OCI-LY1 (cell line): ENCODE results near the gene HEXIM1.

ENCODE experiments used
- H2AFZ ChIP-seq: fragments of 200-600 bp; sonication (generic), shearing (Covaris generic); 2 replicates; pipeline ENCODE4 v1.6.0; 2014; ENCODE audit warnings: antibody characterized with exemption, mild to moderate bottlenecking, low read length
- H3F3A ChIP-seq: fragments of 200-600 bp; sonication (generic), shearing (Covaris generic); 2 replicates; pipeline ENCODE4 v1.6.0; 2014; ENCODE audit warnings: mild to moderate bottlenecking, antibody characterized with exemption, low read length, moderate library complexity; ENCODE audit not compliant: insufficient read depth
- H3K27ac ChIP-seq: fragments of 200-600 bp; sonication (generic); 2 replicates; pipeline ENCODE4 v1.5.1; 2014; ENCODE audit warnings: low read length, mixed run types, mild to moderate bottlenecking, low read depth; ENCODE audit not compliant: poor library complexity, severe bottlenecking
- H3K27me3 ChIP-seq: fragments of 200-600 bp; sonication (generic); 2 replicates; pipeline ENCODE4 v1.6.0; 2014; ENCODE audit warnings: antibody characterized with exemption, mild to moderate bottlenecking, low read length, moderate library complexity; ENCODE audit not compliant: insufficient read depth
- H3K36me3 ChIP-seq: fragments of 200-600 bp; sonication (generic); 2 replicates; pipeline ENCODE4 v1.6.1; 2014; ENCODE audit warnings: mild to moderate bottlenecking, antibody characterized with exemption, low read length, moderate library complexity, mixed read lengths; ENCODE audit not compliant: insufficient read depth
- H3K4me1 ChIP-seq: fragments of 200-600 bp; sonication (generic); 2 replicates; pipeline ENCODE4 v1.5.1; 2014; ENCODE audit warnings: mild to moderate bottlenecking, low read length, moderate library complexity; ENCODE audit not compliant: insufficient read depth, severe bottlenecking
- H3K4me2 ChIP-seq: fragments of 200-600 bp; sonication (generic), shearing (Covaris generic); 2 replicates; pipeline ENCODE4 v1.6.1; 2014; ENCODE audit warnings: low read length
- H3K4me3 ChIP-seq: fragments of 200-600 bp; sonication (generic); 2 replicates; pipeline ENCODE4 v1.5.1; 2014; ENCODE audit warnings: low read length, low read depth, mild to moderate bottlenecking, mixed read lengths; ENCODE audit not compliant: poor library complexity, severe bottlenecking
- H3K79me2 ChIP-seq: fragments of 200-600 bp; shearing (Covaris generic); 2 replicates; pipeline ENCODE4 v1.6.1; 2016; ENCODE audit warnings: mixed run types, low read length, mixed read lengths; ENCODE audit not compliant: insufficient read depth
- H3K9ac ChIP-seq: fragments of 200-600 bp; sonication (generic), shearing (Covaris generic); 2 replicates; pipeline ENCODE4 v1.6.1; 2014; ENCODE audit warnings: mild to moderate bottlenecking, low read length, mixed read lengths
- H3K9me2 ChIP-seq: fragments of 200-600 bp; sonication (generic), shearing (Covaris generic); 2 replicates; pipeline ENCODE4 v1.6.1; 2014; ENCODE audit warnings: low read depth, mild to moderate bottlenecking, low read length, mixed read lengths
- H3K9me3 ChIP-seq: fragments of 200-600 bp; shearing (Covaris generic); 2 replicates; pipeline ENCODE4 v1.6.1; 2014; ENCODE audit warnings: low read length, mixed read lengths
- H4K20me1 ChIP-seq: fragments of 200-600 bp; sonication (generic), shearing (Covaris generic); 2 replicates; pipeline ENCODE4 v1.6.0; 2016; ENCODE audit warnings: mild to moderate bottlenecking, low read length; ENCODE audit not compliant: insufficient read depth
- EZH2 ChIP-seq: fragments of 200-600 bp; sonication (generic), shearing (Covaris generic); IDR thresholded peaks from 2 replicates; pipeline ENCODE4 v1.8.0; 2017; ENCODE audit warnings: borderline replicate concordance, mixed run types, mild to moderate bottlenecking, antibody characterized with exemption, low read length, moderate library complexity, mixed read lengths
- TF ChIP-seq, protein P1 (sequence below): fragments of 200-600 bp; sonication (generic), shearing (Covaris generic); IDR thresholded peaks from 2 replicates; pipeline ENCODE4 v1.5.1; 2017; ENCODE audit warnings: mild to moderate bottlenecking, antibody characterized with exemption, low read length, moderate library complexity, mixed read lengths

Gene HEXIM1

DNA sequence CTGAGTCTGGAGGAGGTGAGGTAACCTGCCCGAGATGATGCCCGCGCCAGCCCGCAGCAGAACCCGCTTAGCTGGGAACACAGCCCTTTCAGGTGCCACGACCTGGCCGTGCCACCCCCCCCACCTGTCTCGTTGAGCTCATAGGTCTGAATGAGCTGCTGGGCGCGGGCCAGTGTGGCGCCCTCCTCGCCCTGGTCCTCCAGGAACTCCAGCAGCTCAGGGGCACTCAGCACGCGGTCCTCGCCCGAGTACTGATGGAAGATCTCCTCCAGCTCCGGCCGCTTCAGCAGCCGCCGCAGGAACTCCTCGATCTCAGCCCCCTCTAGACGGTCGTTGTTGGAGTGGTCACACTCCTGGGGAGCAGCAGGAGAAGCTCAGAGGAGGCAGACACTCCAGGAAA lies 29.6 kb upstream of the HEXIM1 start:
- no peaks in the 10 kb centered on the region for H3F3A ChIP-seq
- no peaks in the 10 kb centered on the region for H4K20me1 ChIP-seq
- no peak overlapping the region for H3K4me2 ChIP-seq
- TF ChIP-seq, protein P1, sequence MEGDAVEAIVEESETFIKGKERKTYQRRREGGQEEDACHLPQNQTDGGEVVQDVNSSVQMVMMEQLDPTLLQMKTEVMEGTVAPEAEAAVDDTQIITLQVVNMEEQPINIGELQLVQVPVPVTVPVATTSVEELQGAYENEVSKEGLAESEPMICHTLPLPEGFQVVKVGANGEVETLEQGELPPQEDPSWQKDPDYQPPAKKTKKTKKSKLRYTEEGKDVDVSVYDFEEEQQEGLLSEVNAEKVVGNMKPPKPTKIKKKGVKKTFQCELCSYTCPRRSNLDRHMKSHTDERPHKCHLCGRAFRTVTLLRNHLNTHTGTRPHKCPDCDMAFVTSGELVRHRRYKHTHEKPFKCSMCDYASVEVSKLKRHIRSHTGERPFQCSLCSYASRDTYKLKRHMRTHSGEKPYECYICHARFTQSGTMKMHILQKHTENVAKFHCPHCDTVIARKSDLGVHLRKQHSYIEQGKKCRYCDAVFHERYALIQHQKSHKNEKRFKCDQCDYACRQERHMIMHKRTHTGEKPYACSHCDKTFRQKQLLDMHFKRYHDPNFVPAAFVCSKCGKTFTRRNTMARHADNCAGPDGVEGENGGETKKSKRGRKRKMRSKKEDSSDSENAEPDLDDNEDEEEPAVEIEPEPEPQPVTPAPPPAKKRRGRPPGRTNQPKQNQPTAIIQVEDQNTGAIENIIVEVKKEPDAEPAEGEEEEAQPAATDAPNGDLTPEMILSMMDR = no peak
- no peak for TF ChIP-seq EZH2
- no peaks in the 10 kb centered on the region for H3K79me2 ChIP-seq
- H3K36me3 ChIP-seq = no peaks in the 10 kb centered on the region
- H2AFZ ChIP-seq = no peak overlapping the region
- no peaks in the 10 kb centered on the region for H3K9me2 ChIP-seq
- H3K9ac ChIP-seq = no peak overlapping the region
- no peaks in the 10 kb centered on the region for H3K9me3 ChIP-seq
- H3K4me1 ChIP-seq = no peaks in the 10 kb centered on the region
- no peak overlapping the region for H3K4me3 ChIP-seq
- no peak overlapping the region for H3K27ac ChIP-seq
- H3K27me3 ChIP-seq = peaks cover 12% of the 10 kb centered on the region; the same call in 1 of the 2 replicates

DNA sequence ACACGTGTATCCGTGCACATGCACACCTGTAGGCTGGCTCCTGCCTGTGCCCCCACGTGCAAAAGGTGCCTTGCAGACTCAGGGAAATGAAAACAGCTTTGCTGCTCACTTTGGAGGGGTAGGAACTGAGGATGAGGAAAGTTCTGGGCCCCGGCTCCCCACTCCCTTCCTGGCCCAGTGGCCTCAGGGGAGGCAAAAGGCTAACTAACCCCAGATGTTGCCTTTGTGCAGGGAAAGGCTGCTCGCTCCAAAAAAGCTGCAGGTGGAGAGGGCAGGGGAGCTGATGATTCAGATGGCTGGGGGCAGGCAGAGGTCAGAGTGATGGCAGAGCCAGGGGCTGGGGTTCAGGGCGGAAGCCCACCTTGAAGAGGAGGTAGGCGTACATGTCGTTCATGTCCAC lies 28.3 kb upstream of the HEXIM1 start:
- TF ChIP-seq EZH2 = no peak
- TF ChIP-seq, protein P1 = no peak
- H3K4me3 ChIP-seq = no peak overlapping the region
- H3K9me2 ChIP-seq = no peaks in the 10 kb centered on the region

DNA sequence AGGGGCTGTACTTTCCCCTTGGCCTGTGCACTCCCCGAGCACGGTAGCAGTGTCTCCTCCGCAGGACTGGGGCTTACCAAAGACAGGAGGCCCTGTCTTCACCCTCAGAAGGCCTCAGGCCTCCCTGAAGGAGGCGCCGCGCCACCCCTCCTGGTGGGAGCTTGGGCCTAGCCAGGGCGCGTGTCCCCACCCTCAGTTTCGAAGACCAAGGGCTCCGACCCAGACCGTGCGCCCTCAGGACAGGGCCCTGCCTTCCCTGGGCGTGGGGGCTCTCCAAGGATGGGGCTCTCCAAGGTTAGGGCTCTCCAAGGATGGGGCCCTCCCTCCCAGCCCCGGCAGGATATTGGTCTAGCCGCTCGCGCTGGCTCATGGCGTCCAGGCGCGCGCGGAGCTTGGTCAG lies 27.7 kb upstream of the HEXIM1 start:
- H3K36me3 ChIP-seq = no peaks in the 10 kb centered on the region
- TF ChIP-seq, protein P1 = no peak
- TF ChIP-seq EZH2 = no peak
- no peak overlapping the region for H3K27ac ChIP-seq
- H3K9me3 ChIP-seq = no peaks in the 10 kb centered on the region
- no peaks in the 10 kb centered on the region for H3K9me2 ChIP-seq
- H3K4me2 ChIP-seq = no peak overlapping the region
- no peak overlapping the region for H3K4me3 ChIP-seq
- H3K9ac ChIP-seq = no peak overlapping the region
- H3K79me2 ChIP-seq = no peaks in the 10 kb centered on the region
- no peak overlapping the region for H2AFZ ChIP-seq
- no peaks in the 10 kb centered on the region for H3K4me1 ChIP-seq
- no peaks in the 10 kb centered on the region for H4K20me1 ChIP-seq
- H3K27me3 ChIP-seq = peaks cover 12% of the 10 kb centered on the region; the same call in 1 of the 2 replicates
- no peaks in the 10 kb centered on the region for H3F3A ChIP-seq

More for the DNA sequence above, 28.3 kb upstream of the HEXIM1 start:
- Histone ChIP-seq H3K27ac (no peak overlapping the region), H3K27me3 (peaks cover 12% of the 10 kb centered on the region; the same call in 1 of the 2 replicates), H3K9ac (no peak overlapping the region), H3K4me2 (no peak overlapping the region), H4K20me1 (no peaks in the 10 kb centered on the region), H3K9me3 (no peaks in the 10 kb centered on the region), H2AFZ (no peak overlapping the region), H3K4me1 (no peaks in the 10 kb centered on the region), H3K36me3 (no peaks in the 10 kb centered on the region), H3K79me2 (no peaks in the 10 kb centered on the region), H3F3A (no peaks in the 10 kb centered on the region)
